ENCODE results near the gene ARMC3. TPM values are rescaled to one million over a fixed set of nuclear protein-coding genes. Genes with fewer than 3 reads are reported as not detected.

The ARMC3 gene
- total RNA-seq, 1 experiment from 2014 or later = 0.61 TPM

GRCh38 chr10:23015021-23015707 lies 87.3 kb downstream of the ARMC3 start:
- Mint-ChIP-seq H3K27me3 (ENCODE audit: insufficient read depth, unreplicated experiment) (peaks cover 20% of the 10 kb centered on the region), H3K4me3 (ENCODE audit: unreplicated experiment) (no peak overlapping the region), H3K27ac (ENCODE audit: unreplicated experiment) (no peak overlapping the region), H3K9me3 (ENCODE audit: unreplicated experiment) (no peaks in the 10 kb centered on the region), H3K36me3 (ENCODE audit: insufficient read depth, unreplicated experiment) (no peaks in the 10 kb centered on the region), H3K4me1 (ENCODE audit: low read depth, unreplicated experiment) (no peaks in the 10 kb centered on the region)
- Histone ChIP-seq H3K27me3 (replicated peaks; ENCODE audit: control insufficient read depth, insufficient read depth, low read length) (no peaks in the 10 kb centered on the region), H3K4me1 (no peaks in the 10 kb centered on the region), H3K9me3 (no peaks in the 10 kb centered on the region), H3K36me3 (ENCODE audit: control insufficient read depth, insufficient read depth, low read length) (no peaks in the 10 kb centered on the region), H3K4me3 (ENCODE audit: low read depth, low read length) (no peak overlapping the region)
- intact Hi-C loops (cut with micrococcal nuclease; ENCODE audit: unreplicated experiment) = loop anchor here (2.0 kb wide), 1 partner anchor 20 kb away; no protein-coding TSS in a partner anchor
- no peak for DNase-seq
- TF ChIP-seq CTCF (IDR thresholded peaks at IDR 0.05; ENCODE audit: insufficient read depth in 1 of 2, low read depth in 1 of 2, low read length in 1 of 2, severe bottlenecking in 1 of 2, unreplicated experiment in 1 of 2) = no peak
- no TSS peak for BruUV-seq (replicated peaks)
- CTCF ChIA-PET = no interaction called here
- POLR2A ChIA-PET = no interaction called here

GRCh38 chr10:23016636-23017035 lies 88.8 kb downstream of the ARMC3 start:
- CTCF ChIA-PET = no interaction called here

GRCh38 chr10:23019633-23020032 lies 91.8 kb downstream of the ARMC3 start:
- Mint-ChIP-seq H3K36me3 (ENCODE audit: insufficient read depth, unreplicated experiment) (no peaks in the 10 kb centered on the region), H3K4me1 (ENCODE audit: low read depth, unreplicated experiment) (no peaks in the 10 kb centered on the region), H3K27me3 (ENCODE audit: insufficient read depth, unreplicated experiment) (peaks cover 12% of the 10 kb centered on the region), H3K9me3 (ENCODE audit: unreplicated experiment) (no peaks in the 10 kb centered on the region), H3K4me3 (ENCODE audit: unreplicated experiment) (no peak overlapping the region), H3K27ac (ENCODE audit: unreplicated experiment) (no peak overlapping the region)
- Histone ChIP-seq H3K4me3 (ENCODE audit: low read depth, low read length) (no peak overlapping the region), H3K4me1 (no peaks in the 10 kb centered on the region), H3K36me3 (ENCODE audit: control insufficient read depth, insufficient read depth, low read length) (no peaks in the 10 kb centered on the region), H3K9me3 (peaks cover 8% of the 10 kb centered on the region), H3K27me3 (replicated peaks; ENCODE audit: control insufficient read depth, insufficient read depth, low read length) (no peaks in the 10 kb centered on the region)
- TF ChIP-seq CTCF (IDR thresholded peaks at IDR 0.05; ENCODE audit: insufficient read depth in 1 of 2, low read depth in 1 of 2, low read length in 1 of 2, severe bottlenecking in 1 of 2, unreplicated experiment in 1 of 2) = no peak
- ChIA-PET POLR2A (no interaction called here), CTCF (no interaction called here)
- DNase-seq = no peak
- BruUV-seq (replicated peaks) = no TSS peak
- intact Hi-C loops (cut with micrococcal nuclease; ENCODE audit: unreplicated experiment) = no loop called here

More at GRCh38 chr10:23016636-23017035, 88.8 kb downstream of the ARMC3 start:
- BruUV-seq (replicated peaks) = no TSS peak
- H3K9me3 Mint-ChIP-seq (ENCODE audit: unreplicated experiment) = no peaks in the 10 kb centered on the region
- Histone ChIP-seq H3K4me3 (ENCODE audit: low read depth, low read length) (no peak overlapping the region), H3K36me3 (ENCODE audit: control insufficient read depth, insufficient read depth, low read length) (no peaks in the 10 kb centered on the region), H3K9me3 (peaks cover 4% of the 10 kb centered on the region), H3K4me1 (no peaks in the 10 kb centered on the region), H3K27me3 (replicated peaks; ENCODE audit: control insufficient read depth, insufficient read depth, low read length) (no peaks in the 10 kb centered on the region)
- TF ChIP-seq CTCF (IDR thresholded peaks at IDR 0.05; ENCODE audit: insufficient read depth in 1 of 2, low read depth in 1 of 2, low read length in 1 of 2, severe bottlenecking in 1 of 2, unreplicated experiment in 1 of 2) = no peak
- no peaks in the 10 kb centered on the region for H3K36me3 Mint-ChIP-seq (ENCODE audit: insufficient read depth, unreplicated experiment)
- POLR2A ChIA-PET = no interaction called here
- peaks cover 14% of the 10 kb centered on the region for H3K27me3 Mint-ChIP-seq (ENCODE audit: insufficient read depth, unreplicated experiment)
- no peak overlapping the region for H3K27ac Mint-ChIP-seq (ENCODE audit: unreplicated experiment)
- no peaks in the 10 kb centered on the region for H3K4me1 Mint-ChIP-seq (ENCODE audit: low read depth, unreplicated experiment)
- intact Hi-C loops (cut with micrococcal nuclease; ENCODE audit: unreplicated experiment) = no loop called here
- no peak for DNase-seq
- H3K4me3 Mint-ChIP-seq (ENCODE audit: unreplicated experiment) = no peak overlapping the region
